CD4-positive, CD25-positive, alpha-beta regulatory T cell (primary cell): ENCODE results near the gene DPP10. TPM values are rescaled to one million over a fixed set of nuclear protein-coding genes. Genes with fewer than 3 reads are reported as not detected.

Experiments
- ATAC-seq, 2 donors: fragments of 150-1000 bp; cut with Tn5 transposase; one replicate each; pipeline ENCODE4 v1.10.0; 2021; ENCODE audit warnings: low read depth in 2 of 2, moderate number of reproducible peaks in 2 of 2, moderate library complexity in 1 of 2
- DNase-seq, 3 donors: peaks; one replicate each; pipeline versions ENCODE4 v3.0.0 to v3.0.0-alpha.2; 2012 to 2022; ENCODE audit warnings: mixed read lengths in 1 of 3
- H3K27ac ChIP-seq: one replicate; pipeline ENCODE4 v1.7.0; 2013; ENCODE audit warnings: mild to moderate bottlenecking, low read length; ENCODE audit not compliant: insufficient read depth, poor library complexity, severe bottlenecking
- H3K27me3 ChIP-seq: one replicate; pipeline ENCODE4 v1.7.0; 2013; ENCODE audit warnings: low read length; ENCODE audit not compliant: control insufficient read depth, insufficient read depth
- H3K36me3 ChIP-seq: one replicate; pipeline ENCODE4 v1.7.0; 2013; ENCODE audit warnings: mild to moderate bottlenecking, low read length, moderate library complexity; ENCODE audit not compliant: control insufficient read depth, insufficient read depth
- H3K4me1 ChIP-seq: 2 replicates; pipeline ENCODE4 v1.7.0; 2013; ENCODE audit warnings: mild to moderate bottlenecking, low read length; ENCODE audit not compliant: insufficient read depth, control insufficient read depth, poor library complexity, severe bottlenecking
- H3K4me3 ChIP-seq: one replicate; pipeline ENCODE4 v1.7.0; 2013; ENCODE audit warnings: low read depth, mild to moderate bottlenecking, low read length, moderate library complexity
- H3K9me3 ChIP-seq, 2 experiments: 1 replicate in 1 of 2; 2 replicates in 1 of 2; pipeline ENCODE4 v1.7.0; 2013; ENCODE audit warnings: low read length in 2 of 2, mild to moderate bottlenecking in 1 of 2, moderate library complexity in 1 of 2; ENCODE audit not compliant: control insufficient read depth in 2 of 2
- H3K27ac Mint-ChIP-seq, 3 donors: one replicate each; pipeline ENCODE4 v1.8.0; 2020 to 2022; ENCODE audit warnings: mild to moderate bottlenecking in 3 of 3, mixed read lengths in 3 of 3, moderate library complexity in 2 of 3
- H3K27me3 Mint-ChIP-seq: one replicate; pipeline ENCODE4 v1.8.0; 2022; ENCODE audit warnings: mild to moderate bottlenecking, mixed read lengths
- H3K36me3 Mint-ChIP-seq: one replicate; pipeline ENCODE4 v1.8.0; 2020; ENCODE audit warnings: mixed read lengths
- H3K4me1 Mint-ChIP-seq, 4 donors: one replicate each; pipeline ENCODE4 v1.8.0; 2020 to 2022; ENCODE audit warnings: mixed read lengths in 4 of 4, mild to moderate bottlenecking in 1 of 4
- H3K4me3 Mint-ChIP-seq, 4 donors: one replicate each; pipeline ENCODE4 v1.8.0; 2020 to 2022; ENCODE audit warnings: mild to moderate bottlenecking in 4 of 4, mixed read lengths in 4 of 4, moderate library complexity in 3 of 4
- H3K9me3 Mint-ChIP-seq, 7 donors: one replicate each; pipeline ENCODE4 v1.8.0; 2020 to 2022; ENCODE audit warnings: mixed read lengths in 7 of 7, mild to moderate bottlenecking in 3 of 7, moderate library complexity in 2 of 7
- polyA plus RNA-seq, 4 donors: library from polyadenylated mRNA; unstranded; fragments of 300-500 nt; fragmentation: Illumina TruSeq; gene quantifications; one replicate each; pipeline ENCODE4 v1.2.3, GENCODE V29; 2021
- total RNA-seq: library from RNA; stranded (reverse); gene quantifications from one replicate; pipeline ENCODE4 v1.2.3, GENCODE V29; 2022

The DPP10 gene
- total and polyA plus RNA-seq, 5 donors from 2014 or later, result not detected

GRCh38 chr2:114659880-114660279 lies 217.4 kb downstream of the DPP10 start:
- peaks cover 0 to 5% (median 1%) of the 10 kb centered on the region in 4 donors for H3K4me1 Mint-ChIP-seq
- H3K27me3 Mint-ChIP-seq, result peaks cover 9% of the 10 kb centered on the region
- H3K27ac ChIP-seq, result no peak overlapping the region
- no peaks in the 10 kb centered on the region for H3K36me3 Mint-ChIP-seq
- no peak overlapping the region for H3K4me3 Mint-ChIP-seq
- H3K4me3 ChIP-seq, result no peak overlapping the region
- no peak overlapping the region for H3K27ac Mint-ChIP-seq
- no peak for ATAC-seq
- H3K4me1 ChIP-seq, result no peaks in the 10 kb centered on the region
- H3K27me3 ChIP-seq, result no peaks in the 10 kb centered on the region
- H3K9me3 ChIP-seq, result no peaks in the 10 kb centered on the region
- no peak for DNase-seq
- H3K9me3 Mint-ChIP-seq, result peaks cover 0 to 16% (median 2%) of the 10 kb centered on the region in 7 donors
- H3K36me3 ChIP-seq, result no peaks in the 10 kb centered on the region

GRCh38 chr2:114661971-114662939 lies 219.8 kb downstream of the DPP10 start:
- ATAC-seq (no peak), DNase-seq (no peak)
- no peaks in the 10 kb centered on the region for H3K4me1 ChIP-seq
- peaks cover 9% of the 10 kb centered on the region for H3K27me3 Mint-ChIP-seq
- peaks cover 0 to 5% (median 1%) of the 10 kb centered on the region in 4 donors for H3K4me1 Mint-ChIP-seq
- H3K36me3 ChIP-seq, result no peaks in the 10 kb centered on the region
- no peak overlapping the region for H3K27ac ChIP-seq
- H3K9me3 Mint-ChIP-seq, result peaks cover 0 to 7% (median 2%) of the 10 kb centered on the region in 7 donors
- no peak overlapping the region for H3K4me3 ChIP-seq
- H3K4me3 Mint-ChIP-seq, result peak overlapping the region in 3 of 4 donors; percentile 30 to 83 (median 59)
- no peaks in the 10 kb centered on the region for H3K36me3 Mint-ChIP-seq
- no peak overlapping the region for H3K27ac Mint-ChIP-seq
- no peaks in the 10 kb centered on the region for H3K27me3 ChIP-seq
- no peaks in the 10 kb centered on the region for H3K9me3 ChIP-seq

GRCh38 chr2:114668415-114668814 lies 226.0 kb downstream of the DPP10 start:
- peaks cover 0 to 3% (median 0%) of the 10 kb centered on the region in 7 donors for H3K9me3 Mint-ChIP-seq

GRCh38 chr2:114683251-114683650 lies 240.8 kb downstream of the DPP10 start:
- Histone ChIP-seq H3K9me3 (no peaks in the 10 kb centered on the region), H3K27me3 (no peaks in the 10 kb centered on the region), H3K4me3 (no peak overlapping the region), H3K36me3 (no peaks in the 10 kb centered on the region), H3K27ac (no peak overlapping the region), H3K4me1 (no peaks in the 10 kb centered on the region)
- ATAC-seq, result no peak
- Mint-ChIP-seq H3K9me3 (peaks cover 0 to 2% (median 0%) of the 10 kb centered on the region in 7 donors), H3K27ac (no peak overlapping the region), H3K27me3 (no peaks in the 10 kb centered on the region), H3K36me3 (no peaks in the 10 kb centered on the region), H3K4me1 (no peaks in the 10 kb centered on the region), H3K4me3 (no peak overlapping the region)
- no peak for DNase-seq

More at GRCh38 chr2:114668415-114668814, 226.0 kb downstream of the DPP10 start:
- Mint-ChIP-seq H3K27me3 (peaks cover 1% of the 10 kb centered on the region), H3K4me3 (no peak overlapping the region), H3K4me1 (no peaks in the 10 kb centered on the region), H3K27ac (no peak overlapping the region), H3K36me3 (no peaks in the 10 kb centered on the region)
- no peaks in the 10 kb centered on the region for H3K9me3 ChIP-seq
- ATAC-seq (no peak), DNase-seq (no peak)
- no peak overlapping the region for H3K27ac ChIP-seq
- H3K4me3 ChIP-seq, result no peak overlapping the region
- no peaks in the 10 kb centered on the region for H3K27me3 ChIP-seq
- no peaks in the 10 kb centered on the region for H3K4me1 ChIP-seq
- H3K36me3 ChIP-seq, result no peaks in the 10 kb centered on the region

- H3K9me3 ChIP-seq, result no peaks in the 10 kb centered on the region
- Mint-ChIP-seq H3K4me1 (no peaks in the 10 kb centered on the region), H3K27ac (no peak overlapping the region), H3K27me3 (no peaks in the 10 kb centered on the region), H3K4me3 (no peak overlapping the region), H3K36me3 (no peaks in the 10 kb centered on the region), H3K9me3 (peaks cover 0 to 2% (median 0%) of the 10 kb centered on the region in 7 donors)
- no peak overlapping the region for H3K27ac ChIP-seq
- no peaks in the 10 kb centered on the region for H3K36me3 ChIP-seq
- no peak for ATAC-seq
- no peak for DNase-seq
- H3K27me3 ChIP-seq, result no peaks in the 10 kb centered on the region
- no peak overlapping the region for H3K4me3 ChIP-seq
- H3K4me1 ChIP-seq, result no peaks in the 10 kb centered on the region
Observed at GRCh38 chr2:114684403-114684802, 242.0 kb downstream of the DPP10 start.

- H3K4me1 Mint-ChIP-seq, result no peaks in the 10 kb centered on the region
- ATAC-seq, result no peak
- H3K4me3 Mint-ChIP-seq, result no peak overlapping the region
Observed at GRCh38 chr2:114685102-114685501, 242.7 kb downstream of the DPP10 start.

GRCh38 chr2:114688241-114688640 lies 245.8 kb downstream of the DPP10 start:
- H3K4me1 Mint-ChIP-seq, result no peaks in the 10 kb centered on the region
- no peaks in the 10 kb centered on the region for H3K36me3 Mint-ChIP-seq
- no peaks in the 10 kb centered on the region for H3K36me3 ChIP-seq
- peaks cover 0 to 12% (median 1%) of the 10 kb centered on the region in 7 donors for H3K9me3 Mint-ChIP-seq
- no peak overlapping the region for H3K4me3 Mint-ChIP-seq
- DNase-seq (no peak), ATAC-seq (no peak)
- H3K27me3 Mint-ChIP-seq, result peaks cover 4% of the 10 kb centered on the region
- H3K27ac Mint-ChIP-seq, result no peak overlapping the region
- H3K27me3 ChIP-seq, result no peaks in the 10 kb centered on the region
- H3K9me3 ChIP-seq, result no peaks in the 10 kb centered on the region
- no peak overlapping the region for H3K27ac ChIP-seq
- no peak overlapping the region for H3K4me3 ChIP-seq
- no peaks in the 10 kb centered on the region for H3K4me1 ChIP-seq

More at GRCh38 chr2:114685102-114685501, 242.7 kb downstream of the DPP10 start:
- Mint-ChIP-seq H3K9me3 (peaks cover 0 to 2% (median 0%) of the 10 kb centered on the region in 7 donors), H3K27ac (no peak overlapping the region), H3K27me3 (no peaks in the 10 kb centered on the region), H3K36me3 (no peaks in the 10 kb centered on the region)
- Histone ChIP-seq H3K27me3 (no peaks in the 10 kb centered on the region), H3K36me3 (no peaks in the 10 kb centered on the region), H3K4me1 (no peaks in the 10 kb centered on the region), H3K9me3 (no peaks in the 10 kb centered on the region), H3K4me3 (no peak overlapping the region), H3K27ac (no peak overlapping the region)
- DNase-seq, result no peak
